SK-N-SH (cell line): ENCODE measurements around the gene MAU2.

Source experiments
- CTCF ChIP-seq: fragments of 200-600 bp; sonication (generic); IDR thresholded peaks from 2 replicates; pipeline ENCODE4 v1.6.1; 2017; ENCODE audit warnings: antibody characterized with exemption, mild to moderate bottlenecking, moderate library complexity
- EP300 ChIP-seq, 2 experiments: IDR thresholded peaks; 2 replicates each; pipeline versions ENCODE4 v1.4.0 to v1.6.1; 2012; ENCODE audit warnings: borderline replicate concordance in 1 of 2, low read depth in 1 of 2, low read length in 1 of 2
- EZH2phosphoT487 ChIP-seq: fragments of 200-600 bp; sonication (generic); IDR thresholded peaks from 2 replicates; pipeline ENCODE4 v1.6.1; 2017; ENCODE audit warnings: low read depth, mixed run types, mild to moderate bottlenecking, antibody characterized with exemption, moderate library complexity, borderline replicate concordance
- MAX ChIP-seq: IDR thresholded peaks from 2 replicates; pipeline ENCODE4 v1.4.0; 2012; ENCODE audit warnings: low read depth
- MXI1 ChIP-seq: IDR thresholded peaks from 2 replicates; pipeline ENCODE4 v1.6.1; 2012; ENCODE audit warnings: mild to moderate bottlenecking, low read depth, low read length, improper control_type of control experiment
- POLR2AphosphoS5 ChIP-seq: IDR thresholded peaks from 2 replicates; pipeline ENCODE4 v1.6.1; 2012; ENCODE audit warnings: low read depth, low read length
- RAD21 ChIP-seq: IDR thresholded peaks from 2 replicates; pipeline ENCODE4 v1.6.1; 2012; ENCODE audit warnings: mild to moderate bottlenecking, low read length
- REST ChIP-seq: IDR thresholded peaks from 2 replicates; pipeline ENCODE4 v1.6.1; 2012; ENCODE audit warnings: mild to moderate bottlenecking, low read depth, low read length, moderate library complexity
- TAF1 ChIP-seq: IDR thresholded peaks from 2 replicates; pipeline ENCODE4 v1.6.1; 2012; ENCODE audit warnings: low read depth, mild to moderate bottlenecking, low read length, moderate library complexity, borderline replicate concordance

GRCh38 chr19:19356500-19356899 lies 35.9 kb downstream of the MAU2 start:
- TF ChIP-seq CTCF (no peak), POLR2AphosphoS5 (no peak), REST (no peak), RAD21 (no peak), EP300 (IDR thresholded peaks at IDR 0.05; ENCODE audit: borderline replicate concordance in 1 of 2, low read depth in 1 of 2, low read length in 1 of 2) (no peak), EZH2phosphoT487 (no peak), TAF1 (no peak), MAX (no peak), MXI1 (no peak)
